Activated CD4-positive, alpha-beta T cell treated with anti-CD3 and anti-CD28 coated beads, Interleukin-2, amount 50 U/mL, for 1 hour (primary cell): ENCODE results near the gene MCC.
A peak's percentile ranks its signal among the peaks of the same experiment; 100 is the strongest.
"Not testable (repeated sequence)": the region's sequence is repeated elsewhere in the genome, so short reads cannot be mapped to it uniquely, and the experiment has no call there.

Experiments used
- DNase-seq: peaks from one replicate; pipeline ENCODE4 v3.0.0-alpha.2; 2020

The MCC gene

GRCh38 chr5:113405530-113405929 lies 82.7 kb downstream of the MCC start:
- no peak for DNase-seq

- DNase-seq = no peak
Measured at GRCh38 chr5:113404269-113404668, 84.0 kb downstream of the MCC start.

- not testable (repeated sequence) for DNase-seq
Measured at GRCh38 chr5:113397986-113398385, 90.3 kb downstream of the MCC start.

GRCh38 chr5:113397046-113397445 lies 91.2 kb downstream of the MCC start:
- DNase-seq = no peak

GRCh38 chr5:113394658-113395057 lies 93.6 kb downstream of the MCC start:
- DNase-seq = no peak

- DNase-seq = no peak
Measured at GRCh38 chr5:113390224-113390623, 98.0 kb downstream of the MCC start.

- no peak for DNase-seq
Measured at GRCh38 chr5:113389116-113389515, 99.1 kb downstream of the MCC start.

GRCh38 chr5:113387844-113388243 lies 100.4 kb downstream of the MCC start:
- no peak for DNase-seq

GRCh38 chr5:113384782-113385285 lies 103.4 kb downstream of the MCC start:
- no peak for DNase-seq

- DNase-seq = no peak
Measured at GRCh38 chr5:113382731-113383130, 105.5 kb downstream of the MCC start.

- DNase-seq = no peak
Measured at GRCh38 chr5:113381791-113382190, 106.5 kb downstream of the MCC start.

- DNase-seq = no peak
Measured at GRCh38 chr5:113380807-113381326, 107.4 kb downstream of the MCC start.

GRCh38 chr5:113379936-113380806 lies 108.1 kb downstream of the MCC start:
- no peak for DNase-seq

- peak; percentile 49 for DNase-seq
Measured at GRCh38 chr5:113378959-113379541, 109.2 kb downstream of the MCC start.

- no peak for DNase-seq
Measured at GRCh38 chr5:113378514-113378913, 109.7 kb downstream of the MCC start.

GRCh38 chr5:113378081-113378480 lies 110.2 kb downstream of the MCC start:
- DNase-seq = no peak

- DNase-seq = no peak
Measured at GRCh38 chr5:113376640-113377039, 111.6 kb downstream of the MCC start.

GRCh38 chr5:113375480-113376060 lies 112.7 kb downstream of the MCC start:
- DNase-seq = no peak

GRCh38 chr5:113373426-113373825 lies 114.8 kb downstream of the MCC start:
- no peak for DNase-seq

- no peak for DNase-seq
Measured at GRCh38 chr5:113371721-113372196, 116.5 kb downstream of the MCC start.

GRCh38 chr5:113367586-113367985 lies 120.7 kb downstream of the MCC start:
- DNase-seq = no peak

GRCh38 chr5:113364466-113364865 lies 123.8 kb downstream of the MCC start:
- DNase-seq = no peak

- no peak for DNase-seq
Measured at GRCh38 chr5:113361701-113362100, 126.6 kb downstream of the MCC start.

- no peak for DNase-seq
Measured at GRCh38 chr5:113359419-113359818, 128.8 kb downstream of the MCC start.
